ENCODE measurements around the gene KRT4.
"Not testable (repeated sequence)": the region's sequence is repeated elsewhere in the genome, so short reads cannot be mapped to it uniquely, and the experiment has no call there.

Gene KRT4

GRCh38 chr12:52813885-52814709 lies at the start of gene KRT4:
KRT4 (minus strand) TSS chr12:52814116; CDS start chr12:52814058, 58 bp downstream.
- no peak for DNase-seq (ENCODE audit: low read depth)

- no peak for DNase-seq (ENCODE audit: low read depth)
Observed at GRCh38 chr12:52862023-52862422, 48.1 kb upstream of the KRT4 start.

GRCh38 chr12:52861511-52861910 lies 47.6 kb upstream of the KRT4 start:
- no peak for DNase-seq (ENCODE audit: low read depth)

- DNase-seq (ENCODE audit: low read depth) = no peak
Observed at GRCh38 chr12:52860102-52860823, 46.3 kb upstream of the KRT4 start.

GRCh38 chr12:52857500-52857899 lies 43.6 kb upstream of the KRT4 start:
- no peak for DNase-seq (ENCODE audit: low read depth)

- no peak for DNase-seq (ENCODE audit: low read depth)
Observed at GRCh38 chr12:52856787-52857186, 42.9 kb upstream of the KRT4 start.

- not testable (repeated sequence) for DNase-seq (ENCODE audit: low read depth)
Observed at GRCh38 chr12:52856077-52856476, 42.2 kb upstream of the KRT4 start.

GRCh38 chr12:52851787-52852186 lies 37.9 kb upstream of the KRT4 start:
- DNase-seq (ENCODE audit: low read depth) = no peak

GRCh38 chr12:52850681-52851080 lies 36.8 kb upstream of the KRT4 start:
- no peak for DNase-seq (ENCODE audit: low read depth)

GRCh38 chr12:52849511-52849910 lies 35.6 kb upstream of the KRT4 start:
- DNase-seq (ENCODE audit: low read depth) = no peak

GRCh38 chr12:52848661-52849255 lies 34.8 kb upstream of the KRT4 start, which contains the start of gene KRT78:
KRT78 (minus strand) TSS chr12:52848994; CDS start chr12:52848930, 64 bp downstream.
- no peak for DNase-seq (ENCODE audit: low read depth)

- no peak for DNase-seq (ENCODE audit: low read depth)
Observed at GRCh38 chr12:52847335-52848102, 33.6 kb upstream of the KRT4 start.

GRCh38 chr12:52846356-52846970 lies 32.5 kb upstream of the KRT4 start:
- DNase-seq (ENCODE audit: low read depth) = no peak

- no peak for DNase-seq (ENCODE audit: low read depth)
Observed at GRCh38 chr12:52845946-52846345, 32.0 kb upstream of the KRT4 start.

- DNase-seq (ENCODE audit: low read depth) = no peak
Observed at GRCh38 chr12:52844386-52844785, 30.5 kb upstream of the KRT4 start.

- DNase-seq (ENCODE audit: low read depth) = no peak
Observed at GRCh38 chr12:52839436-52840105, 25.7 kb upstream of the KRT4 start.

- no peak for DNase-seq (ENCODE audit: low read depth)
Observed at GRCh38 chr12:52838609-52839435, 24.9 kb upstream of the KRT4 start.

- no peak for DNase-seq (ENCODE audit: low read depth)
Observed at GRCh38 chr12:52837781-52838608, 24.1 kb upstream of the KRT4 start.

GRCh38 chr12:52837413-52837741 lies 23.5 kb upstream of the KRT4 start:
- no peak for DNase-seq (ENCODE audit: low read depth)

All from CMK (cell line).